ENCODE measurements around the gene SLC5A12. TPM values are rescaled to one million over a fixed set of nuclear protein-coding genes. Genes with fewer than 3 reads are reported as not detected.

Gene SLC5A12
- total RNA-seq, 1 experiment from 2014 or later = not detected

GRCh38 chr11:26688701-26689100, 33.2 kb downstream of the SLC5A12 start:
- H2AFZ ChIP-seq (ENCODE audit: low read length) = no peak overlapping the region
- H3K27ac ChIP-seq (ENCODE audit: low read length) = no peak overlapping the region
- no peak for ATAC-seq
- no peaks in the 10 kb centered on the region for H3F3A ChIP-seq (ENCODE audit: low read length, unreplicated experiment)
- ChIA-PET CTCF (no interaction called here), POLR2A (ENCODE audit: unreplicated experiment) (no interaction called here)
- H3K4me2 ChIP-seq (ENCODE audit: low read length) = no peak overlapping the region
- H3K36me3 ChIP-seq (ENCODE audit: low read depth, low read length) = no peaks in the 10 kb centered on the region
- intact Hi-C loops (cut with micrococcal nuclease) = no loop called here
- no peaks in the 10 kb centered on the region for H3K27me3 ChIP-seq (ENCODE audit: low read length)
- no peaks in the 10 kb centered on the region for H4K20me1 ChIP-seq (ENCODE audit: low read length)
- BruUV-seq (replicated peaks) = no TSS peak
- H3K9ac ChIP-seq (ENCODE audit: low read length) = no peak overlapping the region
- H3K9me3 ChIP-seq (ENCODE audit: low read length) = no peaks in the 10 kb centered on the region
- H3K4me3 ChIP-seq (ENCODE audit: low read length) = no peak overlapping the region
- no peaks in the 10 kb centered on the region for H3K4me1 ChIP-seq (ENCODE audit: insufficient read depth, low read length)
- DNase-seq = no peak
- no peak for TF ChIP-seq EZH2phosphoT487 (IDR thresholded peaks at IDR 0.05; ENCODE audit: borderline replicate concordance, low read length)
- TF ChIP-seq EZH2 (IDR thresholded peaks at IDR 0.05; ENCODE audit: low read length, unreplicated experiment) = no peak
- TF ChIP-seq, protein P1, sequence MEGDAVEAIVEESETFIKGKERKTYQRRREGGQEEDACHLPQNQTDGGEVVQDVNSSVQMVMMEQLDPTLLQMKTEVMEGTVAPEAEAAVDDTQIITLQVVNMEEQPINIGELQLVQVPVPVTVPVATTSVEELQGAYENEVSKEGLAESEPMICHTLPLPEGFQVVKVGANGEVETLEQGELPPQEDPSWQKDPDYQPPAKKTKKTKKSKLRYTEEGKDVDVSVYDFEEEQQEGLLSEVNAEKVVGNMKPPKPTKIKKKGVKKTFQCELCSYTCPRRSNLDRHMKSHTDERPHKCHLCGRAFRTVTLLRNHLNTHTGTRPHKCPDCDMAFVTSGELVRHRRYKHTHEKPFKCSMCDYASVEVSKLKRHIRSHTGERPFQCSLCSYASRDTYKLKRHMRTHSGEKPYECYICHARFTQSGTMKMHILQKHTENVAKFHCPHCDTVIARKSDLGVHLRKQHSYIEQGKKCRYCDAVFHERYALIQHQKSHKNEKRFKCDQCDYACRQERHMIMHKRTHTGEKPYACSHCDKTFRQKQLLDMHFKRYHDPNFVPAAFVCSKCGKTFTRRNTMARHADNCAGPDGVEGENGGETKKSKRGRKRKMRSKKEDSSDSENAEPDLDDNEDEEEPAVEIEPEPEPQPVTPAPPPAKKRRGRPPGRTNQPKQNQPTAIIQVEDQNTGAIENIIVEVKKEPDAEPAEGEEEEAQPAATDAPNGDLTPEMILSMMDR (conservative IDR thresholded peaks at IDR 0.05; ENCODE audit: low read depth, low read length) = no peak
- H3K9me2 ChIP-seq (replicated peaks; ENCODE audit: low read length) = no peaks in the 10 kb centered on the region
- H3K79me2 ChIP-seq (ENCODE audit: low read length) = no peaks in the 10 kb centered on the region

DNA sequence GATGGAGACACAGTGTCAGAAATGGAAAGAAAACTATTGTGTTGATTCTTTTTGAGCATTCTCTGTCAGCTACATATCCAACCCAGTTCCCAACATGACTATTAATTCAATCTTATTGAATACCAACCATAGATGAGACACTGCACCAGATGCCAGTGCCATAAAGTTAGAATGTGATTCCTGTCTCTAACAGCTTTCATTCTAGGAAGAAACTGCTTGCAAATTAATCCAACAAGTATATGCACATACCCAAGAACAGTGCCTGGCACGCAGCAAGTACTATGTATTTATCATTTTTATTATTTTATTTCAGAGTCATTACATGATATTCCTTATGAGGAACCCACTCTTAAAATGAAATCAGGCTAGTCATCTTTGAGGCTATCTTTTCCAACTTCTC, 34.5 kb downstream of the SLC5A12 start:
- no peaks in the 10 kb centered on the region for H3K9me3 ChIP-seq (ENCODE audit: low read length)
- ChIA-PET POLR2A (ENCODE audit: unreplicated experiment) (no interaction called here), CTCF (no interaction called here)
- ATAC-seq (no peak), DNase-seq (no peak)
- no peaks in the 10 kb centered on the region for H3K9me2 ChIP-seq (replicated peaks; ENCODE audit: low read length)
- H3K4me2 ChIP-seq (ENCODE audit: low read length) = no peak overlapping the region
- no peak overlapping the region for H3K9ac ChIP-seq (ENCODE audit: low read length)
- H3K36me3 ChIP-seq (ENCODE audit: low read depth, low read length) = no peaks in the 10 kb centered on the region
- no TSS peak for BruUV-seq (replicated peaks)
- TF ChIP-seq, protein P1 (conservative IDR thresholded peaks at IDR 0.05; ENCODE audit: low read depth, low read length) = no peak
- no peak for TF ChIP-seq EZH2phosphoT487 (IDR thresholded peaks at IDR 0.05; ENCODE audit: borderline replicate concordance, low read length)
- no peak for TF ChIP-seq EZH2 (IDR thresholded peaks at IDR 0.05; ENCODE audit: low read length, unreplicated experiment)
- intact Hi-C loops (cut with micrococcal nuclease) = no loop called here
- H3K4me3 ChIP-seq (ENCODE audit: low read length) = no peak overlapping the region
- H3K27me3 ChIP-seq (ENCODE audit: low read length) = no peaks in the 10 kb centered on the region
- H2AFZ ChIP-seq (ENCODE audit: low read length) = no peak overlapping the region
- no peaks in the 10 kb centered on the region for H4K20me1 ChIP-seq (ENCODE audit: low read length)
- H3K27ac ChIP-seq (ENCODE audit: low read length) = no peak overlapping the region
- no peaks in the 10 kb centered on the region for H3K79me2 ChIP-seq (ENCODE audit: low read length)
- no peaks in the 10 kb centered on the region for H3F3A ChIP-seq (ENCODE audit: low read length, unreplicated experiment)
- no peaks in the 10 kb centered on the region for H3K4me1 ChIP-seq (ENCODE audit: insufficient read depth, low read length)

DNA sequence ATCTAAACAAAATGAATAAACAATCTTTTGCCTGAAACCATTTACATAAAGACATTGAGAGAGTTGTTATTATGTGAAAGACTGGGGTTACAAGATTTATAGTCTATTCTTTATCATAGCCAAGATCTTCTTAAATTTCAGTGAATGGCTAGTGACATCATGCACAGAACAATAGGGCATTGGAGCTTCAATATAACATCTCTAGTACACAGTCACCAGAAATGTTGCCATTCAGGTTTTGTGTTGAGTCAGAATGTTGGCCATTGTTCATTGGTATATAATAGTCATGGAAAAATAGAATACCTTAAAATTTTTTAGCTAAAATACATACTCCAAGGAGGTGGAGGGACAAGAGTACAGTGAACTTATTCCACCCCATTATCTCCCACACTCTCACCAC, 44.3 kb downstream of the SLC5A12 start:
- peak; percentile 64 for DNase-seq
- H3K27ac ChIP-seq (ENCODE audit: low read length) = peak overlapping the region; percentile 46
- no peaks in the 10 kb centered on the region for H3K27me3 ChIP-seq (ENCODE audit: low read length)
- H4K20me1 ChIP-seq (ENCODE audit: low read length) = no peaks in the 10 kb centered on the region
- H3K4me3 ChIP-seq (ENCODE audit: low read length) = no peak overlapping the region
- H3K36me3 ChIP-seq (ENCODE audit: low read depth, low read length) = no peaks in the 10 kb centered on the region
- TF ChIP-seq, protein P1 (conservative IDR thresholded peaks at IDR 0.05; ENCODE audit: low read depth, low read length) = no peak
- TF ChIP-seq EZH2phosphoT487 (IDR thresholded peaks at IDR 0.05; ENCODE audit: borderline replicate concordance, low read length) (no peak), EZH2 (IDR thresholded peaks at IDR 0.05; ENCODE audit: low read length, unreplicated experiment) (no peak)
- no peaks in the 10 kb centered on the region for H3K9me2 ChIP-seq (replicated peaks; ENCODE audit: low read length)
- H3K4me2 ChIP-seq (ENCODE audit: low read length) = no peak overlapping the region
- H3K4me1 ChIP-seq (ENCODE audit: insufficient read depth, low read length) = 0 out of 2 replicates have a peak, but pooled peaks cover 6% of the 10 kb centered on the region
- no peak overlapping the region for H3K9ac ChIP-seq (ENCODE audit: low read length)
- no peak for ATAC-seq
- no peak overlapping the region for H2AFZ ChIP-seq (ENCODE audit: low read length)
- no TSS peak for BruUV-seq (replicated peaks)
- no peaks in the 10 kb centered on the region for H3F3A ChIP-seq (ENCODE audit: low read length, unreplicated experiment)
- no peaks in the 10 kb centered on the region for H3K79me2 ChIP-seq (ENCODE audit: low read length)
- POLR2A ChIA-PET (ENCODE audit: unreplicated experiment) = no interaction called here
- intact Hi-C loops (cut with micrococcal nuclease) = no loop called here
- CTCF ChIA-PET = no interaction called here
- H3K9me3 ChIP-seq (ENCODE audit: low read length) = no peaks in the 10 kb centered on the region
